ENCODE data around the gene ZNF300. TPM values are rescaled to one million over a fixed set of nuclear protein-coding genes. Genes with fewer than 3 reads are reported as not detected.
"Not testable (repeated sequence)": the region's sequence is repeated elsewhere in the genome, so short reads cannot be mapped to it uniquely, and the experiment has no call there.

The ZNF300 gene
- total RNA-seq, 1 donor from 2014 or later = 18.6 TPM

DNA sequence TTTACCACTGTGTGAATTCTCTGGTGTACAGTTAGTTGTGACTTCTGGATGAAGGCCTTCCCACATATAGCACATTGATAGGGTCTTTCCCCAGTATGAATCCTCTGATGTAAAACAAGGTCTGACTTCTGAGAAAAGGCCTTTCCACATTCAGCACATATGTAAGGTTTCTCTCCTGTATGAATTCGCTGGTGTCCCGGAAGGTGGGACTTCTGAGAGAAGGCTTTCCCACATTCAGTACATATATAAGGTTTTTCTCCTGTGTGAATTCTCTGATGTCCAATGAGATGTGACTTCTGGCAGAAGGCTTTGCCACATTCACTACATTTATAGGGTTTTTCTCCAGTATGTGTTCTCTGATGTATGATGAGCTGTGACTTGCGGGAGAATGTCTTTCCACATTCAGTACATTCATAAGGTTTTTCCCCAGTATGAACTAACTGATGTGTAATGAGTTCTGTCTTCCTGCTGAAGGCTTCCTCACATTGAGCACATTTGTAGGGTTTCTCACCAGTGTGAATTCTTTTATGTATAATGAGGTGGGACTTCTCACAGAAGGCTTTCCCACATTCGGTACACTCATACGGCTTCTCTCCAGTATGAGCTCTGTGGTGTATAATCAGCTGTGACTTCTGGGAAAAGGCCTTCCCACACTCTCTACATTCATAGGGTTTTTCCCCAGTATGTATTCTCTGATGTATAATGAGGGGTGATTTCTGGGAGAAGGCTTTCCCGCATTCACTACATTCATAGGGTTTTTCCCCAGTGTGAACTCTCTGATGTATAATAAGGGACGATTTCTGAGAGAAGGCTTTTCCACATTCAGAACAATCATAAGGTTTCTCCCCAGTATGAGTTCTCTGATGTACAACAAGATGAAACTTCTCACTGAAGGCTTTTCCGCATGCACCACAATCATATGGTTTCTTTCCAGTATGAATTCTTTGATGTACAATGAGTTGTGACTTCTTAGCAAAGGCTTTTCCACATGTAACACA lies 9.1 kb downstream of the ZNF300 start:
- Mint-ChIP-seq H3K36me3 (ENCODE audit: insufficient read depth) (peaks cover 62% of the 10 kb centered on the region), H3K27me3 (no peaks in the 10 kb centered on the region), H3K4me1 (ENCODE audit: low read depth) (no peaks in the 10 kb centered on the region), H3K4me3 (ENCODE audit: low read depth) (no peak overlapping the region), H3K9me3 (ENCODE audit: low read depth) (peaks cover 77% of the 10 kb centered on the region), H3K27ac (no peak overlapping the region)
- DNase-seq (ENCODE audit: low spot score, unreplicated experiment) = no peak
- TF ChIP-seq CTCF (IDR thresholded peaks at IDR 0.05; ENCODE audit: unreplicated experiment) = no peak

- DNase-seq (ENCODE audit: low spot score, unreplicated experiment) = no peak
- Mint-ChIP-seq H3K4me1 (ENCODE audit: low read depth) (no peaks in the 10 kb centered on the region), H3K27ac (no peak overlapping the region), H3K36me3 (ENCODE audit: insufficient read depth) (no peaks in the 10 kb centered on the region), H3K4me3 (ENCODE audit: low read depth) (no peak overlapping the region), H3K9me3 (ENCODE audit: low read depth) (peaks cover 25% of the 10 kb centered on the region), H3K27me3 (no peaks in the 10 kb centered on the region)
- no peak for TF ChIP-seq CTCF (IDR thresholded peaks at IDR 0.05; ENCODE audit: unreplicated experiment)
Observed at GRCh38 chr5:150879358-150879757, 25.4 kb downstream of the ZNF300 start.

DNA sequence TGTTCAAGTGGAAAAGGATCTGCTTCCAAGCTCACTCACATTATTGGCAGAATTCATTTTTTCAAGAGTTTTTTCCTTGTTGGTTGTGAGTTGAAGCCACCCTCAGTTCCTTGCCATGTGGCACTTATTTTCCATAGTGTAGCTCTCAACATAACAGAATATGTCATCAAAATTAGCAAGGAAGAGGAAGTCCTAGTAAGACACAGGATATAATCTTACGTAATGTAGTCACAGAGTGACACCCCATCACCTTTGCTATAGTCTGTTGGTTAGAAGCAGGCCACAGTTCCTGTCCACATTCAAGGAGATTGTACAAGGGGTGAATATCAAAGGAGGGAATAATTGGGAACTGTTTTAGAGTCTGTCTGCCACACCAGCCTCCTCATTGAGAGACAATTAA lies 42.7 kb downstream of the ZNF300 start:
- Mint-ChIP-seq H3K9me3 (ENCODE audit: low read depth) (peaks cover 13% of the 10 kb centered on the region), H3K27me3 (peaks cover 5% of the 10 kb centered on the region), H3K27ac (no peak overlapping the region), H3K4me1 (ENCODE audit: low read depth) (no peaks in the 10 kb centered on the region), H3K4me3 (ENCODE audit: low read depth) (no peak overlapping the region), H3K36me3 (ENCODE audit: insufficient read depth) (no peaks in the 10 kb centered on the region)
- DNase-seq (ENCODE audit: low spot score, unreplicated experiment) = no peak
- no peak for TF ChIP-seq CTCF (IDR thresholded peaks at IDR 0.05; ENCODE audit: unreplicated experiment)

DNA sequence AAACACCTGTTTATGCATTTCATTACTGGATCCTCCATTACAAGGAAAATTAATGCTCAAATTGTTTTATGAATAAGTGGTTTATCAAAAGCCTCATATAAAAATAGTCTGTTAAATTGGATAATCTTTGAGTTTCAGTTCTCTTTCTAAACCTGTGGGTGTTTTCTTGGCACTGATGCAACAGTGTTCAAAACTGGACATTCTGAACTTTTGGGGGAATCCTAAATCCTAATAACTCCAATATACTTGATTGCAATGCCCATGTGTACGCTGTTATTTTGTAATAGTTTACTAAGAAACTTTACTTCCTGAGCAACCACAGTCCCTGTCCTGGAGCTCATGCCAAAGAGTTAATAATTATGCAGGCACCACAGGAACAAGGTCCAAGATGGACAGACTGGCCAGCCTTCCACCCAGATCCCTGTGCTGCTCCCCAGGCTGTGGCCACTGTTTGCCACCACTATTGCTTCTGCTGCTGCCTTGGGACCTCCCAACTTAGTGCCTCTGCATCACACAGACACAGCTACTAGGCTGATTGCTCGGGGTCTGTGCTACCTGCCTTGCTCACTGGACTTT lies 44.4 kb downstream of the ZNF300 start:
- Mint-ChIP-seq H3K36me3 (ENCODE audit: insufficient read depth) (no peaks in the 10 kb centered on the region), H3K27me3 (peaks cover 5% of the 10 kb centered on the region), H3K4me1 (ENCODE audit: low read depth) (no peaks in the 10 kb centered on the region), H3K9me3 (ENCODE audit: low read depth) (peaks cover 3% of the 10 kb centered on the region), H3K27ac (no peak overlapping the region), H3K4me3 (ENCODE audit: low read depth) (no peak overlapping the region)
- TF ChIP-seq CTCF (IDR thresholded peaks at IDR 0.05; ENCODE audit: unreplicated experiment) = no peak
- DNase-seq (ENCODE audit: low spot score, unreplicated experiment) = no peak

- not testable (repeated sequence) for H3K27ac Mint-ChIP-seq; DNase-seq (ENCODE audit: low spot score, unreplicated experiment)
- peaks cover 14% of the 10 kb centered on the region for H3K27me3 Mint-ChIP-seq
Observed at GRCh38 chr5:150856700-150857099, 48.1 kb downstream of the ZNF300 start.

More at GRCh38 chr5:150856700-150857099, 48.1 kb downstream of the ZNF300 start:
- not testable (repeated sequence) for H3K9me3 Mint-ChIP-seq (ENCODE audit: low read depth); H3K4me1 Mint-ChIP-seq (ENCODE audit: low read depth); H3K36me3 Mint-ChIP-seq (ENCODE audit: insufficient read depth); H3K4me3 Mint-ChIP-seq (ENCODE audit: low read depth)

Measured in progenitor cell of endocrine pancreas (in vitro differentiated cells).